Cardiac fibroblast (primary cell): ENCODE data around the gene UPP2.

ENCODE experiments used
- DNase-seq, 2 donors: peaks; one replicate each; pipeline versions ENCODE4 v3.0.0 to v3.0.0-alpha.2; 2010; ENCODE audit warnings: low read depth in 2 of 2
- H3K4me3 ChIP-seq, 2 donors: replicated peaks in 1 of 2; 1 replicate in 1 of 2; 2 replicates in 1 of 2; pipeline ENCODE4 v1.5.1; 2011; ENCODE audit warnings: low read depth in 2 of 2, low read length in 2 of 2, mild to moderate bottlenecking in 2 of 2, moderate library complexity in 1 of 2
- TF ChIP-seq, protein P1 (sequence below): IDR thresholded peaks from one replicate; pipeline ENCODE4 v1.5.1; 2011; ENCODE audit warnings: low read depth, mild to moderate bottlenecking, low read length, inconsistent platforms

The UPP2 gene

DNA sequence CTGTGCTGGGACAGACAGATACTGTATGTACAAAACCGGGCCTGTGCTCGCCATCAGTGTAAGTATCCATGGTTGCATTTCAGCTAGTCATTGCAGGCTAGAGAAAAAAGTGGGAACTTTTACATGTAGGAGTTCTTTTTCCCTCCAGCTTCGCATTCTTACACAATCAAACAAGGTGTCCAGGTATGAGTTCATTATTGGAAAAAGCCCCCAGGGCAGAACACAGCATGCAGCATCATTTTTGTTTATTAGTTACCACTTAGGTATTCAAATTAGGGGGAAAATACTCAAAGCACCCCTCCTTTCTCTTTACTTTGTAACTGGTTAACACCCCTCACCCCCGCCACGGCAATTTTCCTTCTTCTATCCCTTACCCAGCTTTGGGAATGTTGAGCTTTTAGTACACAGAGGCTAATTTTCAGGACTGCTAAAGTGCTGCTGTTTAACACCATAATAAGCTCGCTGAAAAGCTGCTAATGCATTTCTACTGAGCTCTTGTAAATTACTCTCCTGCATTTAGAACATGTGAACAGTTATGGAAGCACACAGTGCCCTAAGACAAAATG is 13.6 kb downstream of the UPP2 start:
- H3K4me3 ChIP-seq, result no peak overlapping the region
- TF ChIP-seq, protein P1, sequence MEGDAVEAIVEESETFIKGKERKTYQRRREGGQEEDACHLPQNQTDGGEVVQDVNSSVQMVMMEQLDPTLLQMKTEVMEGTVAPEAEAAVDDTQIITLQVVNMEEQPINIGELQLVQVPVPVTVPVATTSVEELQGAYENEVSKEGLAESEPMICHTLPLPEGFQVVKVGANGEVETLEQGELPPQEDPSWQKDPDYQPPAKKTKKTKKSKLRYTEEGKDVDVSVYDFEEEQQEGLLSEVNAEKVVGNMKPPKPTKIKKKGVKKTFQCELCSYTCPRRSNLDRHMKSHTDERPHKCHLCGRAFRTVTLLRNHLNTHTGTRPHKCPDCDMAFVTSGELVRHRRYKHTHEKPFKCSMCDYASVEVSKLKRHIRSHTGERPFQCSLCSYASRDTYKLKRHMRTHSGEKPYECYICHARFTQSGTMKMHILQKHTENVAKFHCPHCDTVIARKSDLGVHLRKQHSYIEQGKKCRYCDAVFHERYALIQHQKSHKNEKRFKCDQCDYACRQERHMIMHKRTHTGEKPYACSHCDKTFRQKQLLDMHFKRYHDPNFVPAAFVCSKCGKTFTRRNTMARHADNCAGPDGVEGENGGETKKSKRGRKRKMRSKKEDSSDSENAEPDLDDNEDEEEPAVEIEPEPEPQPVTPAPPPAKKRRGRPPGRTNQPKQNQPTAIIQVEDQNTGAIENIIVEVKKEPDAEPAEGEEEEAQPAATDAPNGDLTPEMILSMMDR, result no peak
- DNase-seq, result no peak

DNA sequence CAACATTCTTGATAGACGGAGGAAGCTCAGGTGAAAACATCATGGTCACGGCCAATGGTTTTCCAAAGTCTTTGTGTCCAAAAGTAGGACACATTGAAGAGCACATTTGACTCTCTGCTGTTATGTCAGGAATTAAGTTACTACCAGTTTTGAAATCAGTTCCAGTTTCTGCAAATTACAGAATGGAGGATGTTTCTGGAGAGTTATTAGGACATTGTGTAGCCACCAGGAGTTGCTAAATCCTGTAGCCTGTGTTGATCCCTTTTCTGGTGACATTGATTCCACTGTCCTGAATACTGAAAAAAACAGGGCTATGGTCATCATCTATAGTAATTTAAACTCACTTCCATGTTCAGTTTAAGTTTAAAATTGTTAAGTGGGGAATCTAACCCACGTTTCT is 15.3 kb downstream of the UPP2 start:
- H3K4me3 ChIP-seq, result no peak overlapping the region
- DNase-seq, result no peak
- TF ChIP-seq, protein P1, result no peak

DNA sequence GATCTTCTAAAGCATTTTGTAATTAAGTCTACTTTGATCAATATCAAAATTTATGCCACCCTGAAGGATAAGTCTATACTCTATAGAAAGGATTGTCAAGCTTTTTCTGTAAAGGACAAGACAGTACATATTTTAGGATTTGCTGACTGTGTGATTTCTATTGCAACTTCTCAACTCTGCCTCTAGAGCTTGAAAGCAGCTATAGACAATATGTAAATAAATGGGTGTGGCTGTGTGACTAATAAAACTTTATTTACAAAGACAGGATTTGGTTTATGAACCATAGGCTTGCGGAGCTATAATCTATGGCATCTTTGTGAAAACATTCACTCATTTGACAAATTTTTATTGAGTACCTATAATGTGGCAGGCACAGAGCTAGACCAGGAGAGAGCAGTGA is 18.4 kb downstream of the UPP2 start:
- DNase-seq, result no peak
- no peak overlapping the region for H3K4me3 ChIP-seq
- TF ChIP-seq, protein P1, result no peak

DNA sequence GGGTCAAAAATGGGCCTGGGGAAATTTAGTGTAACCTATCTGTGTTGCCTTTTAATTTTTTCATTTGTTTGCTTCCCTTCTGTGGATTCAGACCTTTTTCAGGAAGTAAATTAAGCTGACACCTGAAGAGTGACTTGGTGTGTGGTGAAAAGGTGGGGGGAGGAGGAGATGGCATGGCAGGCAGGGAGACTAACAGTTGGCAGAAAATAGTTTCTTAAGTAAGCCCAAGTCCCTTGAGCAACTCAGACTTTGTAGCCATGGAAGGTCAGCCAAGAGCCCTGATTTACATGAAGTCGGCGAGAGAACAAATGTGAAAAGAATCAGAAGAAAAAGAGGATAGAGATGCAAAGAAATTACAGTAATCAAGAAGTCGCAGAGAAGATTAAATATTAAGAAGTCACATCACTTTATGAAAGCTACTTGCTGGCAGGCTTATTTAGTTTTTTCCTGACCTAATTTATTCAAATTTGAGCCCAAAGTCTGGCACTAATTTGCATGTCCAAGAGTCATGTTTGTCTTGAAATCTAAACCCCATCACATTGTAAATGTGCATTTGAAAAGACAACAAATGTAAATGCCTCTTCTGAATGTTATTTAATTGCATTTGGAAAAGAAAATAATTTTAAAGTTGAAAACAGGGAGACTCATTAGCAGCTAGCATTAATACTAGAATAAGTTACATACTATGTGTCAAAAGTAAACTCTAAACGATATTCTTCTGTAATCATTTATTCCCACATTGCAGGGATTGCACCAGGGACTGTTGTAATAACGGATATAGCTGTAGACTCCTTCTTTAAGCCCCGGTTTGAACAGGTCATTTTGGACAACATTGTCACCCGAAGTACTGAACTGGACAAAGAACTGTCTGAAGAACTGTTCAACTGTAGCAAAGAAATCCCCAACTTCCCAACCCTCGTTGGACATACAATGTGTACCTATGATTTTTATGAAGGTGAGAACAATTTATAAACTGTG is 19.3 kb downstream of the UPP2 start:
- TF ChIP-seq, protein P1, result no peak
- DNase-seq, result no peak
- H3K4me3 ChIP-seq, result no peak overlapping the region

DNA sequence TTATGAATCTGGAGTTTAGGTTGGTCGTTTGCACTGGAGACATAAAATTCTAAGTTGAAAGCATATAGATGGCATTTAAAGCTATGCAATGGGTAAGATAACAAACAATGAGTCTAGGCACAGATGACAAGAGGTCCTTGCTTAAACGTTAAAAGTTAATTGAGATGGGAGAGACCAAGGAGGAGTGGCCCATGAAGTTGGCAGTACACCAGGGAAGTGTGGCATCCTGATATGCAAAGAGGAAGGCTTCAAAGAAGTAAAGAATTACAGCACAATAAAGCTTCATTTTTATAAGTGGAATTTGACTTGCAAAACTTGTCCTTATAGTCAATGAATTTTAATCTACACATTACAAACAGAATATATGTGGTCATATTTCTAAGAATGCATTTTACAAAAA is 23.2 kb downstream of the UPP2 start:
- H3K4me3 ChIP-seq, result no peak overlapping the region
- no peak for DNase-seq
- TF ChIP-seq, protein P1, result no peak

DNA sequence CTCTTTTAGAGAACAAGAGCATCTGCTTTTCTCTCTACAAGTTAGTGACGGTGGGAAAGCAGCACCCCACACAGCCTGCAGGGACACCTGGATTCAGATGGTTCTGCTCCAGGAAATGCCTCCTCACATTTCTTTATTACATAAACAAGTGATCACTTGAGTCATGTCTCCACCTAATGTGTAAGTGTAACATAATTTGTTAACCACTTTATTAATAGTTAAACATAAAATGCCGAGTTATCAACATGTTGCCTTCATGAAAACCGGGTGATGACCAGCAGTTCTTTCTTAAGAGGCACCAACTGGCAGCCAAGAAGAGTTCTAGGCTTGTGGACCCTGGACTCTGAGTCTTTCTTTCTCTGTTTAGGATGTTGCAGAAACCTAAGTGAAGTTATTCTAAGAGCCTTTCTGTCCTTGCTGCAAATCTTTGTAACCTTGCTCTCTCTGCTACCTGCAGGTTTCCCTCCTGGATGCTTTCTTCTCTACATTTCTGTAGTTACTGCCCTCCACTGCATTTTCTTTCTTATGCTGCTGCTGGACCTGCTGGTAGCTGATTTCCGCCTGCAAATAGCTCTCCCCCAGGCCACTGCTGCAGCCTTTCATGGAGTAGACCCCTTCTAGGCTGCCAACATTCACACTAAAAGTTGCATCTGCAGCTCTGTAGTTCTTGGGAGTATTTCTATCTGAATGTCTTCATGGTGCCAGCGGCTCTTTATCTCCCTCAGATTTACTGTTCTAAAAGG is 24.3 kb downstream of the UPP2 start:
- no peak for DNase-seq
- TF ChIP-seq, protein P1, result no peak

More for the DNA sequence above, 24.3 kb downstream of the UPP2 start:
- H3K4me3 ChIP-seq, result no peak overlapping the region
